Nephron (organoid): ENCODE results near the gene MEX3A.
A peak's percentile ranks its signal among the peaks of the same experiment; 100 is the strongest.

ENCODE experiments used
- H3K27ac Mint-ChIP-seq, 3 experiments: 2 replicates each; pipeline ENCODE4 v1.8.0; 2020; ENCODE audit warnings: mixed read lengths in 3 of 3, mild to moderate bottlenecking in 2 of 3, moderate library complexity in 1 of 3
- H3K27me3 Mint-ChIP-seq: 2 replicates; pipeline ENCODE4 v1.8.0; 2021; ENCODE audit warnings: low read depth, mild to moderate bottlenecking, moderate library complexity, mixed read lengths
- H3K36me3 Mint-ChIP-seq: 2 replicates; pipeline ENCODE4 v1.8.0; 2020; ENCODE audit warnings: low read depth, mixed read lengths
- H3K4me1 Mint-ChIP-seq: 2 replicates; pipeline ENCODE4 v1.8.0; 2020; ENCODE audit warnings: mixed read lengths
- H3K4me3 Mint-ChIP-seq, 3 experiments: 2 replicates each; pipeline ENCODE4 v1.8.0; 2020; ENCODE audit warnings: mild to moderate bottlenecking in 3 of 3, mixed read lengths in 3 of 3, moderate library complexity in 2 of 3
- H3K9me3 Mint-ChIP-seq: 2 replicates; pipeline ENCODE4 v1.8.0; 2020; ENCODE audit warnings: mixed read lengths
- TF ChIP-seq, protein P1 (sequence below), 3 experiments: fragments of 200-600 bp; sonication (generic); IDR thresholded peaks; one replicate each; pipeline ENCODE4 v1.5.0; 2021; ENCODE audit warnings: antibody characterized with exemption in 3 of 3; ENCODE audit not compliant: unreplicated experiment in 3 of 3

The MEX3A gene, protein sequence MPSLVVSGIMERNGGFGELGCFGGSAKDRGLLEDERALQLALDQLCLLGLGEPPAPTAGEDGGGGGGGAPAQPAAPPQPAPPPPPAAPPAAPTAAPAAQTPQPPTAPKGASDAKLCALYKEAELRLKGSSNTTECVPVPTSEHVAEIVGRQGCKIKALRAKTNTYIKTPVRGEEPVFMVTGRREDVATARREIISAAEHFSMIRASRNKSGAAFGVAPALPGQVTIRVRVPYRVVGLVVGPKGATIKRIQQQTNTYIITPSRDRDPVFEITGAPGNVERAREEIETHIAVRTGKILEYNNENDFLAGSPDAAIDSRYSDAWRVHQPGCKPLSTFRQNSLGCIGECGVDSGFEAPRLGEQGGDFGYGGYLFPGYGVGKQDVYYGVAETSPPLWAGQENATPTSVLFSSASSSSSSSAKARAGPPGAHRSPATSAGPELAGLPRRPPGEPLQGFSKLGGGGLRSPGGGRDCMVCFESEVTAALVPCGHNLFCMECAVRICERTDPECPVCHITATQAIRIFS

DNA sequence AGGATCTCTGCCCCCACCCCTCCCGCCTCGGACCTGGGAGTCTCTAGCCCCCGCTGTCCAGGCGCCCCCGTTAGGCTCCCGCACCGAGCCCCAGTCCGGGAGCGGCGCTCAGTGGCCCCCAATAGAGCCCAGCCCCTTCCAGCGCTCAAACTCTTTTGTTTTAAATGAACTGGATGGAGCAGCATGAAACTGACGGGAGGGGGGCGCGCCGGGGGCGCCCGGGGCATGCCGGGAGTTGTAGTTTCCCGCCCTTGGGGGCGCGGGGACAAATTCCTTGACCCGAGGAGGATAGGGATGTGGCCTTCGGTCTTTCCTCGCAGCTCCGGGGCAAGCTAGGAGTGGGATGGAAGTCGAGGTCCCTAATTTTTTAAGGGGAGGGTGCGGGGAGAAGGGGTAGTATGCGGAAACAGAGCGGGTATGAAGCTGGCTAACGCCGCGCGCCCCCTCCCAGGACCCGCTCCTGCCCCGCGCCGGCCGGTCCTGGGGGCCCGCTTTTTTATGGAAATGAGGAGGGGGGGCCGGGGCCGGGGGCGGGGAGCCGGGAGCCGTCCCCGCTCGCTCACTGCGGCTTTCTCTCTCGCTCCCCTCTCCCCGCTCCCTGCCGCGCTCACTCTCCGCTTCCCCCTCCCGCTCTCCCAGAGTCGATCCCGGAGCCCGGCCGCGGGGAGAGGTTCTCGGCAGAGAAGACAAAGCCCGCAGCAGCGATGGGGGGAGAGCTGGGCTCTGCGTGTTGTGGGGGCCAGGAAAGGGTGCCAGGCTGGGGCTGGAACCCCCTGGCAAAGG, at the start of gene MEX3A:
MEX3A (minus strand) TSS at position 157 of the 783 bp plus-strand sequence. CDS start 467 bp downstream, outside the sequence.
- Mint-ChIP-seq H3K9me3 (no peaks in the 10 kb centered on the region), H3K4me3 (peak within 1 kb of the TSS; percentile 98 to 100 (median 98)), H3K27ac (peak within 1 kb of the TSS; percentile 82 to 99 (median 97)), H3K27me3 (no peaks in the 10 kb centered on the region), H3K4me1 (peaks cover 69% of the 10 kb centered on the region), H3K36me3 (peaks cover 38% of the 10 kb centered on the region)
- TF ChIP-seq, protein P1, sequence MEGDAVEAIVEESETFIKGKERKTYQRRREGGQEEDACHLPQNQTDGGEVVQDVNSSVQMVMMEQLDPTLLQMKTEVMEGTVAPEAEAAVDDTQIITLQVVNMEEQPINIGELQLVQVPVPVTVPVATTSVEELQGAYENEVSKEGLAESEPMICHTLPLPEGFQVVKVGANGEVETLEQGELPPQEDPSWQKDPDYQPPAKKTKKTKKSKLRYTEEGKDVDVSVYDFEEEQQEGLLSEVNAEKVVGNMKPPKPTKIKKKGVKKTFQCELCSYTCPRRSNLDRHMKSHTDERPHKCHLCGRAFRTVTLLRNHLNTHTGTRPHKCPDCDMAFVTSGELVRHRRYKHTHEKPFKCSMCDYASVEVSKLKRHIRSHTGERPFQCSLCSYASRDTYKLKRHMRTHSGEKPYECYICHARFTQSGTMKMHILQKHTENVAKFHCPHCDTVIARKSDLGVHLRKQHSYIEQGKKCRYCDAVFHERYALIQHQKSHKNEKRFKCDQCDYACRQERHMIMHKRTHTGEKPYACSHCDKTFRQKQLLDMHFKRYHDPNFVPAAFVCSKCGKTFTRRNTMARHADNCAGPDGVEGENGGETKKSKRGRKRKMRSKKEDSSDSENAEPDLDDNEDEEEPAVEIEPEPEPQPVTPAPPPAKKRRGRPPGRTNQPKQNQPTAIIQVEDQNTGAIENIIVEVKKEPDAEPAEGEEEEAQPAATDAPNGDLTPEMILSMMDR (IDR thresholded peaks at IDR 0.05; ENCODE audit: unreplicated experiment in 3 of 3) = no peak

DNA sequence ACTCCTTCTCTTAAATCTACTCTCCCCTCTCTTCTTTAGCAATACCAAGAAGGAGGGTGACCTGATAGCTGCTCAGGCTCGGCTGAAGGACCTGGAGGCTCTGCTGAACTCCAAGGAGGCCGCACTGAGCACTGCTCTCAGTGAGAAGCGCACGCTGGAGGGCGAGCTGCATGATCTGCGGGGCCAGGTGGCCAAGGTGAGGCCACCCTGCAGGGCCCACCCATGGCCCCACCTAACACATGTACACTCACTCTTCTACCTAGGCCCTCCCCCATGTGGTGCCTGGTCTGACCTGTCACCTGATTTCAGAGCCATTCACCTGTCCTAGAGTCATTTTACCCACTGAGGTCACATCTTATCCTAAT, 48.3 kb upstream of the MEX3A start:
- Mint-ChIP-seq H3K27me3 (no peaks in the 10 kb centered on the region), H3K4me3 (no peak overlapping the region), H3K9me3 (no peaks in the 10 kb centered on the region), H3K27ac (peak overlapping the region; percentile 97 to 100 (median 100)), H3K36me3 (peaks cover 21% of the 10 kb centered on the region), H3K4me1 (peaks cover 45% of the 10 kb centered on the region)
- TF ChIP-seq, protein P1 (IDR thresholded peaks at IDR 0.05; ENCODE audit: unreplicated experiment in 3 of 3) = no peak

DNA sequence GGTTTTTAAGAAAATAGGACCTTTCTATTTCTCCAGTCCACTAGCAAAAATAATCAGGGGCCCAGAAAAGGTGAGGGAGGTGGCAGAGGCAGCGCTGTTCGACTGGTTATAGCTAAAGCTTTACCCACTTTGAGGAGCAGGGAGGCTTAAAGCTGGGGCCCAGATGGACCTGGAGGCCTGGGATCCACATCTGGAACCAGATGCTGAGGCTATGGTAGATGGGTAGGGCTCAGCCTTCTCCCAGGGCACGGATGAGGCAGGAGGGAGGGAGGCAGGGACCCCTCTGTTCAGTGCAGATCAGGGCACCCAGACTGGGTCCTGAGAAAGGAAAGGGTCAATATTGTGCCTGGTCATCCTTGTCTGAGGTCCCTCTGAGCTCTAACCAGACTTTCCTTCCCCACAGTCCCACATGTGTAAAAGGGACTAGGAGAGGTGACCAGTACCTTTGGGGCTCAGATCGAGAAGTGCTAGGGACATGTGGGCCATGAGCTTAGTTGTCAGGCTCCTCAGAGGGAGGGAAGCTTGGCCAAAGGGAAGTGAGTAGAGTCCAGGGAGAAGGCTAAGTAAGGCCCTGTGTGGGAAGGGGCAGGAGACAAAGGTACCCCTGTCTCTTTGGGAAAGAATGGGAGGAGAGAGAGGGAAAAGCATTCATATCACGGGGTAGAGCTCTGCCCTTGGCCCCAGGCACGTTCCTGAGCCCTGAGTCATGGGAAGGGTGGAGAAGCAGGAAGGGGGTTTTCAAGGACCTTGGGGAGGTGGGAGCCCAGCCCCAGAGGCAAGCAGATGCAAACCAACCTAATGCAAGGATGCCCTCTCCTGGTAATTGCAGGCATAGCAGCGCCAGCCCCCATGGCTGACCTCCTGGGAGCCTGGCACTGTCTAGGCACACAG, 47.7 kb upstream of the MEX3A start:
- peak overlapping the region; percentile 97 to 100 (median 100) for H3K27ac Mint-ChIP-seq
- TF ChIP-seq, protein P1 (IDR thresholded peaks at IDR 0.05; ENCODE audit: unreplicated experiment in 3 of 3) = peak; percentile 95 to 98 (median 96)
- no peaks in the 10 kb centered on the region for H3K27me3 Mint-ChIP-seq
- peak overlapping the region; percentile 12 to 83 (median 71) for H3K4me3 Mint-ChIP-seq
- H3K36me3 Mint-ChIP-seq = peaks cover 19% of the 10 kb centered on the region
- peaks cover 48% of the 10 kb centered on the region for H3K4me1 Mint-ChIP-seq
- no peaks in the 10 kb centered on the region for H3K9me3 Mint-ChIP-seq

DNA sequence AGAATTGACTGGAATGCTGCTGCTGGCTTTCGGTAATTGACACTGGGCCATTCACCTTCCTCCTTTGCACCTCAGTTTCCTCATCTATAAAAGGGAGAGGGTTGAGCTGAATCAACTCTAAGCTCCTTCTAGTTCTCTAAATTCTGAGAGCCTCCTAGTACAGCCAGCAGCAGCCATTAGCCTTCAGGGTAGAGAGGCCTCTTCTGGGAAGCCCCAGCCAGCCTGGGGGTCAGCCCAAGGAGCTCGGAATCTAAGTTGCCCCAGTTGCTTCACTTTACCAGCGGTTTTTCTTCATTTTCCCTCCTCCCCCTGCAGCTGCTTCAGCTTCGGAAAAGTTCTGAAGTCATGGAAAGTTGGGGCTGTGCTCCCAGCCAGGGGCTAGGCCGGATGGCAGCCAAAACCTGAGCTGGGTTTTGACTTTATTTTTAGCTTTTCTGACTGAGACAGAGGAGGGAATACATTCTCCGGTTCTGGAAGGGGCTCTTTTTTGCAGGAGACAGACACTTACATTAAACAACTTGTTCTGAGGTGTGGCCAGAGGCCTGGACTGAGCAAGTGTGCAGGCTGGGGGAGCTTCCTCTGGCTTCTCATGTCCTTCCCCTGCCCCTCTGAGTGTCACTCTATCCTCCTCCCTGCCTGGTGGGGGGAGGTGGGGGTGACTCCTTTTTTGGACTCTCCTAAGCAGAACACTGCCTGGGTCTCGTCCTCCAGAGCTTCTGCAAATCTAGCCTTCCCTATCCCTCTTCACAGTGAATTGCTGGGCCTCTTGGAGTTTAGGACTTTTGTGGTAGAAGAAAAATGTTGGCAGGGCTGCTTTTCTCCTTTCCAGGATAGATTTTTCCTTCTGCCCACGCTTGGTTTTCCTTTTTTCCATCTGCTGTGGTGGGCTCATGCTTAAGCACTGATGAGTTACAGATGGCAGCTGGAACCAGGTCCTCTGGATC, 46.7 kb upstream of the MEX3A start:
- Mint-ChIP-seq H3K4me3 (peak overlapping the region; percentile 43 to 83 (median 71)), H3K4me1 (peaks cover 55% of the 10 kb centered on the region), H3K27ac (peak overlapping the region; percentile 97 to 100 (median 100)), H3K36me3 (peaks cover 9% of the 10 kb centered on the region), H3K9me3 (no peaks in the 10 kb centered on the region), H3K27me3 (no peaks in the 10 kb centered on the region)
- TF ChIP-seq, protein P1 (IDR thresholded peaks at IDR 0.05; ENCODE audit: unreplicated experiment in 3 of 3) = no peak

DNA sequence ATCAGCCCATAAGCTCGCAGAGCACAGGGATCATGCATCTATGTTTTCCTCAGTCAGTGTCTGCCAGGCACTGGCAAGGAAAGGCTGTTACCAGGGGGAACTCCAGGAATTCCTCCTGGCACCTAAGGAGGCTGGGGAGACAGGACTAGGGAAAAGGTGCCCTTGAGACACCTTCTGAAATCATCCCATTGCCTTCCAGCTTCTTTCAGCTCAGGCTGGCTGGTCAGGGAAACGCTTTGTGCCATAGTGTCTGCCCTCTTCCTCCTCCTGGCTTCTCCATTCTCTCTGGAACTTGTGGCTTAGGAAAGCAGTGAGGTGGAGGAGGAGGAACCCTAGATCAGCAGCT, 46.0 kb upstream of the MEX3A start:
- Mint-ChIP-seq H3K4me3 (peak overlapping the region in 2 of 3 experiments; percentile 71 to 83), H3K36me3 (peaks cover 4% of the 10 kb centered on the region), H3K27me3 (no peaks in the 10 kb centered on the region), H3K4me1 (peaks cover 61% of the 10 kb centered on the region), H3K27ac (peak overlapping the region; percentile 97 to 100 (median 100)), H3K9me3 (no peaks in the 10 kb centered on the region)
- TF ChIP-seq, protein P1 (IDR thresholded peaks at IDR 0.05; ENCODE audit: unreplicated experiment in 3 of 3) = no peak
